ENCODE results near the gene ZNF71. TPM values are rescaled to one million over a fixed set of nuclear protein-coding genes. Genes with fewer than 3 reads are reported as not detected.
"Not testable (repeated sequence)": the region's sequence is repeated elsewhere in the genome, so short reads cannot be mapped to it uniquely, and the experiment has no call there.

ZNF71 gene
- total RNA-seq, 2 experiments from 2014 or later: 4.4 to 5.3 TPM

- H3K4me1 Mint-ChIP-seq (ENCODE audit: low read depth): peaks cover 9% of the 10 kb centered on the region
- no peak for ATAC-seq
- no peak for DNase-seq
- H3K27ac Mint-ChIP-seq: no peak overlapping the region
- POLR2A ChIA-PET: interaction anchor here (0.7 kb wide), 1 partner anchor 9 kb away, joined by 3 read pairs; no protein-coding TSS in a partner anchor
- CTCF ChIA-PET: no interaction called here
- H3K27me3 Mint-ChIP-seq: peaks cover 1% of the 10 kb centered on the region
- peaks cover 31% of the 10 kb centered on the region for H3K9me3 Mint-ChIP-seq
- intact Hi-C loops (cut with micrococcal nuclease): no loop called here
- TF ChIP-seq CTCF (IDR thresholded peaks at IDR 0.05): no peak
- H3K36me3 Mint-ChIP-seq (ENCODE audit: low read depth): peaks cover 66% of the 10 kb centered on the region
- H3K4me3 Mint-ChIP-seq: no peak overlapping the region
Observed at GRCh38 chr19:56667311-56667870, 72.3 kb downstream of the ZNF71 start.

GRCh38 chr19:56668676-56669075, 73.6 kb downstream of the ZNF71 start:
- ChIA-PET CTCF (no interaction called here), POLR2A (no interaction called here)
- TF ChIP-seq CTCF (IDR thresholded peaks at IDR 0.05): no peak
- H3K27ac Mint-ChIP-seq: no peak overlapping the region
- DNase-seq (no peak), ATAC-seq (no peak)
- peaks cover 55% of the 10 kb centered on the region for H3K36me3 Mint-ChIP-seq (ENCODE audit: low read depth)
- peaks cover 24% of the 10 kb centered on the region for H3K9me3 Mint-ChIP-seq
- peaks cover 1% of the 10 kb centered on the region for H3K27me3 Mint-ChIP-seq
- intact Hi-C loops (cut with micrococcal nuclease): no loop called here
- no peak overlapping the region for H3K4me3 Mint-ChIP-seq
- H3K4me1 Mint-ChIP-seq (ENCODE audit: low read depth): peaks cover 9% of the 10 kb centered on the region

- H3K27me3 Mint-ChIP-seq: peaks cover 1% of the 10 kb centered on the region
- TF ChIP-seq CTCF (IDR thresholded peaks at IDR 0.05): no peak
- H3K4me1 Mint-ChIP-seq (ENCODE audit: low read depth): peaks cover 9% of the 10 kb centered on the region
- ChIA-PET CTCF (no interaction called here), POLR2A (no interaction called here)
- peak overlapping the region; percentile 88 for H3K4me3 Mint-ChIP-seq
- intact Hi-C loops (cut with micrococcal nuclease): no loop called here
- H3K36me3 Mint-ChIP-seq (ENCODE audit: low read depth): peaks cover 39% of the 10 kb centered on the region
- DNase-seq (no peak), ATAC-seq (no peak)
- peak overlapping the region; percentile 46 for H3K27ac Mint-ChIP-seq
- peaks cover 18% of the 10 kb centered on the region for H3K9me3 Mint-ChIP-seq
Observed at GRCh38 chr19:56670401-56670960, 75.4 kb downstream of the ZNF71 start.

- H3K9me3 Mint-ChIP-seq: peaks cover 17% of the 10 kb centered on the region
- DNase-seq (no peak), ATAC-seq (peak; percentile 43)
- peak overlapping the region; percentile 88 for H3K4me3 Mint-ChIP-seq
- ChIA-PET CTCF (no interaction called here), POLR2A (no interaction called here)
- H3K4me1 Mint-ChIP-seq (ENCODE audit: low read depth): peaks cover 9% of the 10 kb centered on the region
- H3K36me3 Mint-ChIP-seq (ENCODE audit: low read depth): peaks cover 37% of the 10 kb centered on the region
- H3K27ac Mint-ChIP-seq: peak overlapping the region; percentile 88
- intact Hi-C loops (cut with micrococcal nuclease): no loop called here
- H3K27me3 Mint-ChIP-seq: peaks cover 1% of the 10 kb centered on the region
- no peak for TF ChIP-seq CTCF (IDR thresholded peaks at IDR 0.05)
Observed at GRCh38 chr19:56670961-56671612, 76.0 kb downstream of the ZNF71 start.

- H3K27me3 Mint-ChIP-seq: peaks cover 1% of the 10 kb centered on the region
- TF ChIP-seq CTCF (IDR thresholded peaks at IDR 0.05): peak; percentile 23
- ATAC-seq (peak; percentile 95), DNase-seq (peak; percentile 94)
- peaks cover 9% of the 10 kb centered on the region for H3K4me1 Mint-ChIP-seq (ENCODE audit: low read depth)
- CTCF ChIA-PET: no interaction called here
- H3K36me3 Mint-ChIP-seq (ENCODE audit: low read depth): peaks cover 32% of the 10 kb centered on the region
- peak within 1 kb of the TSS; percentile 88 for H3K27ac Mint-ChIP-seq
- POLR2A ChIA-PET: interaction anchor here (0.7 kb wide), 1 partner anchor 58 kb away, joined by 3 read pairs; no protein-coding TSS in a partner anchor
- peak within 1 kb of the TSS; percentile 88 for H3K4me3 Mint-ChIP-seq
- peaks cover 21% of the 10 kb centered on the region for H3K9me3 Mint-ChIP-seq
- intact Hi-C loops (cut with micrococcal nuclease): no loop called here
Observed at GRCh38 chr19:56671613-56671994, 76.5 kb downstream of the ZNF71 start, which contains the start of gene ZNF835. Gene ZNF835 (minus strand): TSS chr19:56671757. CDS start chr19:56665198, 6,559 bp downstream.

GRCh38 chr19:56672610-56673009, 77.5 kb downstream of the ZNF71 start:
- POLR2A ChIA-PET: interaction anchor here (0.7 kb wide), 1 partner anchor 66 kb away, joined by 3 read pairs; no protein-coding TSS in a partner anchor
- H3K27me3 Mint-ChIP-seq; CTCF ChIA-PET; H3K27ac Mint-ChIP-seq; DNase-seq; H3K4me3 Mint-ChIP-seq; H3K4me1 Mint-ChIP-seq (ENCODE audit: low read depth); ATAC-seq; intact Hi-C loops (cut with micrococcal nuclease): not testable (repeated sequence)
- Mint-ChIP-seq H3K36me3 (ENCODE audit: low read depth) (peaks cover 29% of the 10 kb centered on the region), H3K9me3 (peaks cover 24% of the 10 kb centered on the region)
